ENCODE data around the gene MOB3C. TPM values are rescaled to one million over a fixed set of nuclear protein-coding genes. Genes with fewer than 3 reads are reported as not detected.

Gene MOB3C
- total RNA-seq, 2 donors from 2014 or later: 20.8 to 23.3 TPM

GRCh38 chr1:46611691-46612221, 4.9 kb downstream of the MOB3C start:
- TF ChIP-seq POLR2A (IDR thresholded peaks at IDR 0.05): peak in 1 of 3 donors; percentile 22
- TF ChIP-seq CTCF (IDR thresholded peaks at IDR 0.05): no peak
- peaks cover 6 to 17% of the 10 kb centered on the region in 2 donors for H3K36me3 ChIP-seq (replicated peaks in 1 of 2; ENCODE audit: insufficient read depth in 1 of 2, low read depth in 2 of 2)
- DNase-seq (peak; percentile 68 to 79 (median 76)), ATAC-seq (peak; percentile 39)
- no peaks in the 10 kb centered on the region for H3K27me3 ChIP-seq
- intact Hi-C loops (cut with DNase I): no loop called here
- peak overlapping the region; percentile 55 to 90 (median 88) for H3K27ac ChIP-seq
- 29 to 33% methylated on average over 4 to 7 of the region's 7 CpGs for WGBS, 2 donors
- peaks cover 92% of the 10 kb centered on the region for H3K4me1 ChIP-seq
- no peak overlapping the region for H3K4me3 ChIP-seq
- H3K9me3 ChIP-seq: no peaks in the 10 kb centered on the region

- 30 to 32% methylated on average over 7 of the region's 7 CpGs for WGBS, 2 donors
- Histone ChIP-seq H3K36me3 (replicated peaks in 1 of 2; ENCODE audit: insufficient read depth in 1 of 2, low read depth in 2 of 2) (peaks cover 6 to 17% of the 10 kb centered on the region in 2 donors), H3K4me1 (peaks cover 88% of the 10 kb centered on the region), H3K4me3 (no peak overlapping the region), H3K27ac (peak overlapping the region; percentile 55 to 93 (median 80)), H3K27me3 (no peaks in the 10 kb centered on the region), H3K9me3 (no peaks in the 10 kb centered on the region)
- ATAC-seq: peak; percentile 44
- intact Hi-C loops (cut with DNase I): no loop called here
- TF ChIP-seq CTCF (IDR thresholded peaks at IDR 0.05): no peak
- TF ChIP-seq POLR2A (IDR thresholded peaks at IDR 0.05): peak in 1 of 3 donors; percentile 20
- DNase-seq: peak; percentile 77 to 87 (median 86)
These were observed 9.1 kb downstream of the MOB3C start for GRCh38 chr1:46607345-46608130.

- Histone ChIP-seq H3K4me3 (no peak overlapping the region), H3K9me3 (no peaks in the 10 kb centered on the region), H3K4me1 (peaks cover 88% of the 10 kb centered on the region), H3K36me3 (replicated peaks in 1 of 2; ENCODE audit: insufficient read depth in 1 of 2, low read depth in 2 of 2) (peaks cover 6 to 17% of the 10 kb centered on the region in 2 donors), H3K27me3 (no peaks in the 10 kb centered on the region), H3K27ac (peak overlapping the region; percentile 8 to 93 (median 80))
- intact Hi-C loops (cut with DNase I): no loop called here
- no peak for TF ChIP-seq POLR2A (IDR thresholded peaks at IDR 0.05)
- TF ChIP-seq CTCF (IDR thresholded peaks at IDR 0.05): no peak
- no peak for ATAC-seq
- WGBS, 2 donors: 82 to 91% methylated on average over 2 of the region's 2 CpGs
- no peak for DNase-seq
These were observed 10.2 kb downstream of the MOB3C start for GRCh38 chr1:46606255-46606965.

GRCh38 chr1:46605232-46605631, 11.4 kb downstream of the MOB3C start:
- TF ChIP-seq CTCF (IDR thresholded peaks at IDR 0.05) (no peak), POLR2A (IDR thresholded peaks at IDR 0.05) (no peak)
- intact Hi-C loops (cut with DNase I): no loop called here
- Histone ChIP-seq H3K36me3 (replicated peaks in 1 of 2; ENCODE audit: insufficient read depth in 1 of 2, low read depth in 2 of 2) (peaks cover 6 to 17% of the 10 kb centered on the region in 2 donors), H3K4me1 (peaks cover 86% of the 10 kb centered on the region), H3K9me3 (no peaks in the 10 kb centered on the region), H3K27ac (peak overlapping the region in 3 of 4 donors; percentile 79 to 93 (median 89)), H3K4me3 (no peak overlapping the region), H3K27me3 (no peaks in the 10 kb centered on the region)
- DNase-seq (no peak), ATAC-seq (no peak)
- WGBS, 2 donors: 55 to 67% methylated on average over 2 of the region's 2 CpGs
